Muscle of leg (tissue), 16 donors: ENCODE data around the gene ZMYND10. TPM values are rescaled to one million over a fixed set of nuclear protein-coding genes. Genes with fewer than 3 reads are reported as not detected.
A peak's percentile ranks its signal among the peaks of the same experiment; 100 is the strongest.

Experiments
- DNase-seq: peaks from one replicate; pipeline ENCODE4 v3.0.0; 2013
- H3K27ac ChIP-seq: one replicate; pipeline ENCODE4 v1.5.1; 2013; ENCODE audit warnings: mild to moderate bottlenecking, low read length, control low read depth
- H3K27me3 ChIP-seq: one replicate; pipeline ENCODE4 v1.6.1; 2013; ENCODE audit warnings: low read length; ENCODE audit not compliant: control insufficient read depth, insufficient read depth
- H3K36me3 ChIP-seq: one replicate; pipeline ENCODE4 v1.6.1; 2013; ENCODE audit warnings: low read length; ENCODE audit not compliant: control insufficient read depth, insufficient read depth
- H3K4me1 ChIP-seq: one replicate; pipeline ENCODE4 v1.6.1; 2013; ENCODE audit warnings: low read length; ENCODE audit not compliant: control insufficient read depth, insufficient read depth
- H3K4me3 ChIP-seq: one replicate; pipeline ENCODE4 v1.5.1; 2013; ENCODE audit warnings: low read length, control low read depth
- H3K9me3 ChIP-seq: replicated peaks from 2 replicates; pipeline ENCODE4 v1.6.1; 2013; ENCODE audit warnings: low read depth, low read length; ENCODE audit not compliant: control insufficient read depth
- WGBS: methylation state at CpG from one replicate; pipeline ENCODE4 v1.1.5; 2013; ENCODE audit warnings: missing lambda C conversion rate; ENCODE audit not compliant: insufficient coverage; 5-methylcytosine and 5-hydroxymethylcytosine counted together
- long read RNA-seq, 11 donors: transcript quantifications; one replicate each; lab custom pipeline, GENCODE V29; 2026
- polyA plus RNA-seq, 8 donors: library from polyadenylated mRNA; unstranded; fragments of 120-200 nt; gene quantifications; one replicate each; pipeline versions ENCODE4 v1.2.1 to v1.2.3, GENCODE V29; 2013; ENCODE audit warnings: inconsistent platforms in 1 of 8, low replicate concordance in 1 of 8; ENCODE audit not compliant: insufficient read length in 8 of 8, insufficient read depth in 1 of 8
- total RNA-seq: library from RNA; stranded (reverse); fragments of 120-200 nt; gene quantifications from one replicate; pipeline ENCODE4 v1.2.4, GENCODE V29; 2013

ZMYND10 gene
- total RNA-seq = 0.49 TPM
- polyA plus RNA-seq = 1 to 10 TPM in 4 of 8 donors, under 1 TPM in 4; 0.90 to 1.8 (median 1.1) TPM
- long read RNA-seq, donor 1 = 0 reads
- long read RNA-seq, donor 2 = 0 reads
- long read RNA-seq, donor 3 = 0 reads
- long read RNA-seq, donor 4 = 0 reads
- long read RNA-seq, donor 5 = 0 reads
- long read RNA-seq, donor 6 = 0 reads
- long read RNA-seq, donor 7 = 0 reads
- long read RNA-seq, donor 8 = 0 reads
- long read RNA-seq, donor 9 = 0 reads
- long read RNA-seq, donor 10 = 0 reads
- long read RNA-seq, donor 11 = 0 reads

DNA sequence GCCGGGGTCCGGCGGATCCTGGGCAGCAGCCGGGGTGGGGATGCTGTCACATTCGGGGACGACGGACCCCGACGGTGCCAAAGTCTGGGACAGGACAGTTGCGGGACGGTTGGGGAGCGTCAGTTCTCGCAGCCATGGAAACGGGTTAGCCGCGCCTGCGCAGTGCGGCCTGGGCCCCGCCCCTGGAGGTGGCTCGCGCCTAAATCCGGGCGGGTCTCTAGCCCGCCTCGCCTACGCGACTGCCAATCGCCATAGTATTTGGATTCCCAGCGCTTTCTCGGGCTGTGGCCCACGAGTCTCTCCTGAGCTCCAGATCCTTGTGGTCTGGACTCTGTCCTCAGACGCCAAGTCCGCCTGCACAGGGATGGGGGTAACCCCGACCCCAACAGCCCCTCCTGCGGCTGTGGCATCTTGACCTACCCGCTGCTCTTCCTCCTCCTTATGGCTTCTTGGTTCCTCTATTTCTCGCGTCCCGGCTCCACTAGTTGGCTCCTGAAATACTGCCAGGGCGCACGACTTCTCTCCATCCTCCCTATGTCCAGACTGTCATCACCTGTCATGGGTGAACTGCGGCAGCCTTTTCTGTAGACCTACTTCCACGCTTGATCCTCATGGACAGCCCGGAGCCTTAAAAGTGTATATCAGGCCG lies at the start of gene ZMYND10:
TSS of gene ZMYND10 (minus strand) at position 147 of the 649 bp plus-strand sequence. CDS start 153 bp downstream, outside the sequence.
- Histone ChIP-seq H3K4me1 (peaks cover 48% of the 10 kb centered on the region), H3K9me3 (no peaks in the 10 kb centered on the region), H3K4me3 (peak within 1 kb of the TSS; percentile 31), H3K27ac (no peak within 1 kb of the TSS), H3K36me3 (peaks cover 18% of the 10 kb centered on the region), H3K27me3 (peaks cover 5% of the 10 kb centered on the region)
- peak; percentile 67 for DNase-seq
- WGBS = 9% methylated on average over 44 of the region's 45 CpGs

GRCh38 chr3:50393061-50393460 lies 47.5 kb upstream of the ZMYND10 start:
- Histone ChIP-seq H3K4me1 (peaks cover 56% of the 10 kb centered on the region), H3K27me3 (no peaks in the 10 kb centered on the region), H3K4me3 (no peak overlapping the region), H3K9me3 (no peaks in the 10 kb centered on the region), H3K36me3 (no peaks in the 10 kb centered on the region), H3K27ac (no peak overlapping the region)
- DNase-seq = no peak
- WGBS = 40% methylated on average over 3 of the region's 5 CpGs

GRCh38 chr3:50392101-50392715 lies 46.7 kb upstream of the ZMYND10 start:
- peak; percentile 68 for DNase-seq
- H3K4me1 ChIP-seq = peaks cover 62% of the 10 kb centered on the region
- WGBS = 62% methylated on average over 4 of the region's 5 CpGs

GRCh38 chr3:50390508-50391224 lies 45.1 kb upstream of the ZMYND10 start:
- H3K9me3 ChIP-seq = no peaks in the 10 kb centered on the region
- WGBS = 61% methylated on average over 9 of the region's 12 CpGs
- no peak overlapping the region for H3K4me3 ChIP-seq
- no peaks in the 10 kb centered on the region for H3K36me3 ChIP-seq
- DNase-seq = peak; percentile 92
- H3K27ac ChIP-seq = peak overlapping the region; percentile 42
- no peaks in the 10 kb centered on the region for H3K27me3 ChIP-seq
- H3K4me1 ChIP-seq = peaks cover 62% of the 10 kb centered on the region

More at GRCh38 chr3:50392101-50392715, 46.7 kb upstream of the ZMYND10 start:
- no peaks in the 10 kb centered on the region for H3K27me3 ChIP-seq
- H3K9me3 ChIP-seq = no peaks in the 10 kb centered on the region
- H3K36me3 ChIP-seq = no peaks in the 10 kb centered on the region
- no peak overlapping the region for H3K27ac ChIP-seq
- no peak overlapping the region for H3K4me3 ChIP-seq

- no peaks in the 10 kb centered on the region for H3K9me3 ChIP-seq
- no peak for DNase-seq
- no peaks in the 10 kb centered on the region for H3K36me3 ChIP-seq
- 75% methylated on average over 2 of the region's 6 CpGs for WGBS
- H3K4me3 ChIP-seq = no peak overlapping the region
- no peaks in the 10 kb centered on the region for H3K27me3 ChIP-seq
- H3K4me1 ChIP-seq = peaks cover 59% of the 10 kb centered on the region
- H3K27ac ChIP-seq = no peak overlapping the region
Measured at GRCh38 chr3:50389414-50389767, 43.9 kb upstream of the ZMYND10 start.

DNA sequence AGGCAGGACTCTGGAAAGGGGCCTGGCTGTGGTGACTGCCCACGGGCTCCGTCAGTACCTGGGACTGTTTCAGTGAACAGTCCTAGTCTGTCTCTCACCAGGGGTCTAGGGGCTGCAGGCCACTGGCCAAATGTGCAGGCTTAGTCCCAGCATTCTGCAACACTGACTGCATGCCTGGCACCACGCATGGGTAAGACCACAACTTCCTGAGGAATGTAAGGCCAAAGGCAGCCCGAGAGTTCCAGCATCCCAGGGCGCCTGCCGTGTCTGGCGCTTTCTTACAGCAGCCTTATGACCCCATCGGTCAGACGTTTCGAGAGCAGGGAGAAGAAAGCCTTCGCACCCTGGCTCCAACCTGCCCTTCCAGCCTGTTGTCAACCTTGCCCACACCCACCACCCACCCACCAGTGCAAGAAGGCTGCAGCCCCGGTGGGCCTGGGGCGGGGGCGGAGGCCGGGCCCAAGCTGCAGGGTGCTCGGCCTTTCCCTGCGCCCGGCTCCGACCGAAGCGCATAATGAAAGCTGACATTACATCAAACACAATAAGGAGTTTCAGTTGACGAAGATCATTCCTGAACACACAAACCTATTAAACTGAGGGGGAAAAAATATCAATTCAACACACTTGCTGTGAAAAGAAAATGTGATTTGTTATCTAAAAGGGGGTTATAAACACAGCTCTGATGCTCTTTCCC lies 43.3 kb upstream of the ZMYND10 start:
- Histone ChIP-seq H3K36me3 (no peaks in the 10 kb centered on the region), H3K9me3 (no peaks in the 10 kb centered on the region), H3K4me3 (no peak overlapping the region), H3K27me3 (no peaks in the 10 kb centered on the region), H3K4me1 (peaks cover 59% of the 10 kb centered on the region), H3K27ac (no peak overlapping the region)
- WGBS = 63% methylated on average over 10 of the region's 22 CpGs
- no peak for DNase-seq

- WGBS = 65% methylated on average over 17 of the region's 25 CpGs
- H3K4me1 ChIP-seq = peaks cover 57% of the 10 kb centered on the region
- no peaks in the 10 kb centered on the region for H3K36me3 ChIP-seq
- no peak overlapping the region for H3K27ac ChIP-seq
- H3K27me3 ChIP-seq = no peaks in the 10 kb centered on the region
- DNase-seq = no peak
- no peak overlapping the region for H3K4me3 ChIP-seq
- H3K9me3 ChIP-seq = no peaks in the 10 kb centered on the region
Measured at GRCh38 chr3:50388016-50388719, 42.6 kb upstream of the ZMYND10 start.

GRCh38 chr3:50385754-50386153 lies 40.2 kb upstream of the ZMYND10 start:
- Histone ChIP-seq H3K27me3 (no peaks in the 10 kb centered on the region), H3K9me3 (no peaks in the 10 kb centered on the region), H3K4me3 (no peak overlapping the region), H3K36me3 (no peaks in the 10 kb centered on the region), H3K27ac (no peak overlapping the region), H3K4me1 (peaks cover 47% of the 10 kb centered on the region)
- no peak for DNase-seq
- WGBS = 73% methylated on average over 6 of the region's 13 CpGs

DNA sequence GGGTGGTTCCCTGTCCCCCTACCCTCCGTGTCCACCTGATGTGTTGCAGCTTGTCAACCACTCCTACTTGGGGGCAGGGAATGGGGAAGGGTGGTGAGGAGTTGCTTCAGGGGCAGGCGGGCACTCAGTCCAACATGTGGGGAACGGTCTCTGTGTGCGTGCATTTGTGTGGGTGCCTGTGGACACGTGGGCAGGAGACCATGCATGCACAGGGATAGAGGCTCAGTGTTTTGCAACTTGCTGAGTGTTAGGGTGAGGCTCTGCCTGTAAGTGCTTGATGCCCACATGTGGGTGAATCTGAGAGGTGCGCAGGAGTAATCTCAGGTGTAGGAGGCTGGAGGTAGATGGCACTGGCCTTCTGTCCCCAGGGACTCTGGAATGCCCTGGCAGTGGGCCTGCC lies 38.2 kb upstream of the ZMYND10 start:
- Histone ChIP-seq H3K9me3 (no peaks in the 10 kb centered on the region), H3K4me3 (no peak overlapping the region), H3K36me3 (no peaks in the 10 kb centered on the region), H3K27me3 (no peaks in the 10 kb centered on the region), H3K27ac (no peak overlapping the region), H3K4me1 (peaks cover 34% of the 10 kb centered on the region)
- 82% methylated on average over 5 of the region's 6 CpGs for WGBS
- DNase-seq = no peak
